Measurements from ENCODE around the gene CRIP1. TPM values are rescaled to one million over a fixed set of nuclear protein-coding genes. Genes with fewer than 3 reads are reported as not detected.

CRIP1 gene
- total and polyA plus RNA-seq, 2 donors (not counting 3 experiments of a cell fraction or from before 2014, with no cell fraction given): 3.1 to 8.1 TPM

GRCh38 chr14:105484997-105485393 is 1.7 kb upstream of the CRIP1 start:
- dilution Hi-C loops (cut with MboI; ENCODE audit: extremely low pct_ligation_motif_present, low sequenced_read_pairs): no loop called here
- DNase-seq (ENCODE audit: low read depth, low spot score): no peak
- CTCF ChIA-PET: interaction anchor here (1.0 to 1.2 kb wide), 2 partner anchors 14 to 120 kb away, joined by 3 read pairs; no protein-coding TSS in a partner anchor
- intact Hi-C loops (cut with micrococcal nuclease): no loop called here
- TF ChIP-seq JUN (IDR thresholded peaks at IDR 0.05; ENCODE audit: borderline replicate concordance, insufficient read depth, insufficient read length, low read depth) (no peak), EZH2 (IDR thresholded peaks at IDR 0.05; ENCODE audit: borderline replicate concordance, low read depth, low read length, severe bottlenecking) (no peak), POLR2AphosphoS5 (IDR thresholded peaks at IDR 0.05; ENCODE audit: insufficient read depth, low read depth, low read length) (no peak), GATA2 (IDR thresholded peaks at IDR 0.05; ENCODE audit: insufficient read depth, insufficient read length, low read depth, low read length) (no peak), MYC (IDR thresholded peaks at IDR 0.05; ENCODE audit: low read depth, low read length) (no peak), CTCF (IDR thresholded peaks at IDR 0.05; ENCODE audit: extremely low read depth in 1 of 2, insufficient read depth in 1 of 2, low read depth in 1 of 2, low read length in 2 of 2) (no peak), POLR2A (IDR thresholded peaks at IDR 0.05; ENCODE audit: low read depth, low read length) (no peak), FOS (IDR thresholded peaks at IDR 0.05; ENCODE audit: borderline replicate concordance, insufficient read depth, low read length) (no peak), MAX (IDR thresholded peaks at IDR 0.05; ENCODE audit: insufficient read depth, insufficient read length) (no peak)
- no peak for FAIRE-seq
- no peaks in the 10 kb centered on the region for H3K9me1 ChIP-seq (replicated peaks; ENCODE audit: control insufficient read depth, extremely low read depth, insufficient read depth, low read length)
- no peak overlapping the region for H3K27ac ChIP-seq (ENCODE audit: insufficient read depth, low read depth, low read length)
- H3K4me3 ChIP-seq (replicated peaks in 1 of 3; ENCODE audit: insufficient read depth in 1 of 3, low read depth in 1 of 3, low read length in 3 of 3): no peak overlapping the region
- no peaks in the 10 kb centered on the region for H3K9me3 ChIP-seq (replicated peaks; ENCODE audit: control insufficient read depth, insufficient read depth, low read length)
- H3K9ac ChIP-seq (replicated peaks; ENCODE audit: extremely low read depth, insufficient read depth, low read length): no peak overlapping the region
- POLR2A ChIA-PET: no interaction called here
- peaks cover 16% of the 10 kb centered on the region for H3K4me1 ChIP-seq (ENCODE audit: control insufficient read depth, extremely low read depth, insufficient read depth, low read length)
- H3K79me2 ChIP-seq (ENCODE audit: control insufficient read depth, insufficient read depth, low read length): no peaks in the 10 kb centered on the region
- H3K27me3 ChIP-seq (ENCODE audit: control insufficient read depth in 2 of 2, insufficient read depth in 2 of 2, low read length in 2 of 2): peaks cover 0 to 12% of the 10 kb centered on the region in 2 experiments
- H2AFZ ChIP-seq (ENCODE audit: low read depth, low read length): no peak overlapping the region
- no peak overlapping the region for H3K4me2 ChIP-seq (ENCODE audit: insufficient read depth, low read length)
- H3K36me3 ChIP-seq (ENCODE audit: control insufficient read depth in 2 of 2, extremely low read depth in 1 of 2, insufficient read depth in 2 of 2, low read length in 2 of 2): no peaks in the 10 kb centered on the region
- no TSS peak for BruUV-seq (replicated peaks)
- no peaks in the 10 kb centered on the region for H4K20me1 ChIP-seq (replicated peaks; ENCODE audit: control insufficient read depth, extremely low read depth, insufficient read depth, low read length)

Measured in endothelial cell of umbilical vein (primary cell).